ENCODE results near the gene OR56A5.

GRCh38 chr11:5966958-5967357 is 1.3 kb downstream of the OR56A5 start:
- TF ChIP-seq, protein P1, sequence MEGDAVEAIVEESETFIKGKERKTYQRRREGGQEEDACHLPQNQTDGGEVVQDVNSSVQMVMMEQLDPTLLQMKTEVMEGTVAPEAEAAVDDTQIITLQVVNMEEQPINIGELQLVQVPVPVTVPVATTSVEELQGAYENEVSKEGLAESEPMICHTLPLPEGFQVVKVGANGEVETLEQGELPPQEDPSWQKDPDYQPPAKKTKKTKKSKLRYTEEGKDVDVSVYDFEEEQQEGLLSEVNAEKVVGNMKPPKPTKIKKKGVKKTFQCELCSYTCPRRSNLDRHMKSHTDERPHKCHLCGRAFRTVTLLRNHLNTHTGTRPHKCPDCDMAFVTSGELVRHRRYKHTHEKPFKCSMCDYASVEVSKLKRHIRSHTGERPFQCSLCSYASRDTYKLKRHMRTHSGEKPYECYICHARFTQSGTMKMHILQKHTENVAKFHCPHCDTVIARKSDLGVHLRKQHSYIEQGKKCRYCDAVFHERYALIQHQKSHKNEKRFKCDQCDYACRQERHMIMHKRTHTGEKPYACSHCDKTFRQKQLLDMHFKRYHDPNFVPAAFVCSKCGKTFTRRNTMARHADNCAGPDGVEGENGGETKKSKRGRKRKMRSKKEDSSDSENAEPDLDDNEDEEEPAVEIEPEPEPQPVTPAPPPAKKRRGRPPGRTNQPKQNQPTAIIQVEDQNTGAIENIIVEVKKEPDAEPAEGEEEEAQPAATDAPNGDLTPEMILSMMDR (IDR thresholded peaks at IDR 0.05): no peak
- TF ChIP-seq POLR2A (IDR thresholded peaks at IDR 0.05): no peak
